AG09319 (cell line): ENCODE results near the gene VCAN.

Experiments
- DNase-seq: peaks from one replicate; pipeline ENCODE4 v3.0.0-alpha.2; 2010; ENCODE audit warnings: low read depth; ENCODE audit errors: extremely low read depth
- TF ChIP-seq, protein P1 (sequence below): IDR thresholded peaks from 2 replicates; pipeline ENCODE4 v1.5.1; 2011; ENCODE audit warnings: low read depth, mild to moderate bottlenecking, inconsistent platforms, low read length, moderate library complexity

Gene VCAN

DNA sequence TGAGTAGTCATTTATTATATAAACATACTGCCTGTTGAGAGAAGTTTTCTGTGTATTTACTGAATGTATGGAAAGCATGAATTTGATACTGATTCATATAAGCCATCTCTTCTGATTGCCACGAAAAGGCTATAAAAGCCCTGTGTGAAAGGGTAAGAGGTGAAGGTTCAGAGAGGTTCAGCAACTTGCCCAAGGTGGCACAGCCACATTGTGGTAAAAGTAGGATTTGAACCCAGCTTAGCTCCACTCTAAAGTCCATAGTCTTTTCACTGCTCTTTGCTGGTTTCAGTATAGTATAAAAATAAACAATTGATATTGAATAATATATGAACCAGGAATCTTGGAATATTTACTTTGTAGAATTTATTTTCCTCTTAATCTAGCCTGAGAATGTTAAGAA lies 71.3 kb downstream of the VCAN start:
- TF ChIP-seq, protein P1, sequence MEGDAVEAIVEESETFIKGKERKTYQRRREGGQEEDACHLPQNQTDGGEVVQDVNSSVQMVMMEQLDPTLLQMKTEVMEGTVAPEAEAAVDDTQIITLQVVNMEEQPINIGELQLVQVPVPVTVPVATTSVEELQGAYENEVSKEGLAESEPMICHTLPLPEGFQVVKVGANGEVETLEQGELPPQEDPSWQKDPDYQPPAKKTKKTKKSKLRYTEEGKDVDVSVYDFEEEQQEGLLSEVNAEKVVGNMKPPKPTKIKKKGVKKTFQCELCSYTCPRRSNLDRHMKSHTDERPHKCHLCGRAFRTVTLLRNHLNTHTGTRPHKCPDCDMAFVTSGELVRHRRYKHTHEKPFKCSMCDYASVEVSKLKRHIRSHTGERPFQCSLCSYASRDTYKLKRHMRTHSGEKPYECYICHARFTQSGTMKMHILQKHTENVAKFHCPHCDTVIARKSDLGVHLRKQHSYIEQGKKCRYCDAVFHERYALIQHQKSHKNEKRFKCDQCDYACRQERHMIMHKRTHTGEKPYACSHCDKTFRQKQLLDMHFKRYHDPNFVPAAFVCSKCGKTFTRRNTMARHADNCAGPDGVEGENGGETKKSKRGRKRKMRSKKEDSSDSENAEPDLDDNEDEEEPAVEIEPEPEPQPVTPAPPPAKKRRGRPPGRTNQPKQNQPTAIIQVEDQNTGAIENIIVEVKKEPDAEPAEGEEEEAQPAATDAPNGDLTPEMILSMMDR, result no peak
- no peak for DNase-seq

GRCh38 chr5:83543898-83544297 lies 72.4 kb downstream of the VCAN start:
- DNase-seq, result no peak
- TF ChIP-seq, protein P1, result no peak

GRCh38 chr5:83547161-83547560 lies 75.6 kb downstream of the VCAN start:
- DNase-seq, result no peak
- TF ChIP-seq, protein P1, result no peak

GRCh38 chr5:83547889-83548288 lies 76.3 kb downstream of the VCAN start:
- DNase-seq, result no peak
- TF ChIP-seq, protein P1, result no peak

DNA sequence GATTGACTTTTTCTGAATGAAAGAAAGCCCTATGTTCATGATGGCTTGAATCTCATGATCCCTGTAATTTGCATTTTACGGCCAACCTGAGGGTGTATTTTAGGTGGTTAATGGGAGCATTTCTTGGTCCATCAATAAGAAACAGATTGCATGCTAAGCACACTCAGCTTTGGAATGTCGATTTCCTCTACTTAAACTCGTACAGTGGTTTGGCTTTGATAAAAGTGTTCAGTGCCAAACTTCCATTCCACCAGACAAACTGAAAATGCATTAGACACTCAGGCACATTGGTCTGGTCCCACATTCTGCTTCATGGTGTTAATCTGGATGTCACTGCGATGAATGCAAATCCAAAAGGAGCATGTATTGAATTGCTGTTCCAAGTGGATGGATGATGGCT lies 77.0 kb downstream of the VCAN start:
- TF ChIP-seq, protein P1, result no peak
- DNase-seq, result no peak

- no peak for DNase-seq
- TF ChIP-seq, protein P1, result no peak
Observed at GRCh38 chr5:83549076-83549475, 77.5 kb downstream of the VCAN start.

DNA sequence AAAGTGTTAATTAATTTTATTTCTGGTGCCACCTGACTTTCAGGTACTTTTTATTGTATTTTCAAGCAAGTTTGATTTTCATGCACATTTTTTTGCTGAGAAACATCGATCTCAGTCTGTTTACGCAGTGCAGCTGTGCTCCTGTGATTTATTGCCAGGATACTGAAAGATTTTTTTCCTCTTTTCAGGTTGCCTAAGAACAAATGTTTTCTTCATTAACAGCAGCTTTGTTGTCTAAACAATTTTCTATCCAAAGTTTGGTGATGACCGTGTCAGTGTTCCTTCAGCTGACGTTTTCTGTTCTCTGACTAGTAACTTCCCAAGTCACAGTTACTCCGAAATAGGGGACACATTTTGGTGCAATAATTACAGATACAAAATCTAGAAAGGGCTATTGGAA lies 78.1 kb downstream of the VCAN start:
- TF ChIP-seq, protein P1, result no peak
- no peak for DNase-seq
